NOMO-1 treated with DMSO at 0.1 percent for 48 hours (cell line): ENCODE measurements around the gene GPR132.

Source experiments
- DNase-seq: peaks from one replicate; lab custom pipeline; 2025; ENCODE audit not compliant: unreplicated experiment; lab: John Stamatoyannopoulos, UW

Gene GPR132

GRCh38 chr14:105063056-105063455 is 2.2 kb downstream of the GPR132 start:
- no peak for DNase-seq

GRCh38 chr14:105062048-105062433 is 3.2 kb downstream of the GPR132 start:
- no peak for DNase-seq

GRCh38 chr14:105061428-105062047 is 3.7 kb downstream of the GPR132 start:
- DNase-seq, result no peak

GRCh38 chr14:105060751-105061427 is 4.3 kb downstream of the GPR132 start:
- peak; percentile 73 for DNase-seq

GRCh38 chr14:105059925-105060565 is 5.2 kb downstream of the GPR132 start:
- DNase-seq, result no peak

- no peak for DNase-seq
These were observed 6.0 kb downstream of the GPR132 start for GRCh38 chr14:105059035-105059924.

- no peak for DNase-seq
These were observed 6.7 kb downstream of the GPR132 start for GRCh38 chr14:105058521-105059034.

GRCh38 chr14:105056303-105056831 is 8.9 kb downstream of the GPR132 start:
- no peak for DNase-seq

- no peak for DNase-seq
These were observed 9.4 kb downstream of the GPR132 start for GRCh38 chr14:105055736-105056302.

GRCh38 chr14:105055334-105055733 is 9.9 kb downstream of the GPR132 start:
- no peak for DNase-seq

- DNase-seq, result no peak
These were observed 11.2 kb downstream of the GPR132 start for GRCh38 chr14:105053996-105054395.

- DNase-seq, result no peak
These were observed 11.8 kb downstream of the GPR132 start for GRCh38 chr14:105053421-105053820.

- DNase-seq, result no peak
These were observed 13.1 kb downstream of the GPR132 start for GRCh38 chr14:105052110-105052458.

GRCh38 chr14:105051182-105052109 is 13.8 kb downstream of the GPR132 start:
- DNase-seq, result no peak

- DNase-seq, result no peak
These were observed 14.7 kb downstream of the GPR132 start for GRCh38 chr14:105050551-105050897.

GRCh38 chr14:105049753-105050550 is 15.3 kb downstream of the GPR132 start:
- DNase-seq, result no peak

GRCh38 chr14:105047283-105048016 is 17.8 kb downstream of the GPR132 start:
- no peak for DNase-seq

GRCh38 chr14:105046891-105047282 is 18.3 kb downstream of the GPR132 start:
- no peak for DNase-seq
